MCF 10A (cell line): Measurements from ENCODE around the gene CCDC183. TPM values are rescaled to one million over a fixed set of nuclear protein-coding genes. Genes with fewer than 3 reads are reported as not detected.
"Not testable (repeated sequence)": the region's sequence is repeated elsewhere in the genome, so short reads cannot be mapped to it uniquely, and the experiment has no call there.

Experiments
- BruUV-seq: library from RNA; stranded (reverse); fragments of 400-500 nt; replicated peaks from 2 replicates; lab custom pipeline; 2021; lab: Mats Ljungman, UMichigan
- CTCF ChIA-PET: fragments of 300-600 bp; sonication (Branson Sonifier 250); formaldehyde crosslinking; extraction: SDS; loops from one replicate; lab custom pipeline; 2021; ENCODE audit warnings: antibody characterized with exemption, inconsistent platforms; lab: Yijun Ruan, JAX
- POLR2A ChIA-PET: fragments of 300-600, 350-650 bp; sonication (Branson Sonifier 250); formaldehyde crosslinking; extraction: SDS; loops from one replicate; lab custom pipeline; 2020; ENCODE audit warnings: antibody characterized with exemption, inconsistent platforms; lab: Yijun Ruan, JAX
- DNase-seq: peaks from one replicate; pipeline ENCODE4 v3.0.0-alpha.2; 2018; ENCODE audit not compliant: unreplicated experiment
- H3K27ac Mint-ChIP-seq: one replicate; pipeline ENCODE4 v1.8.0; 2022; ENCODE audit warnings: mild to moderate bottlenecking, low read depth, mixed read lengths; ENCODE audit not compliant: unreplicated experiment
- H3K27me3 Mint-ChIP-seq: one replicate; pipeline ENCODE4 v1.8.0; 2022; ENCODE audit warnings: mixed read lengths; ENCODE audit not compliant: insufficient read depth, unreplicated experiment
- H3K36me3 Mint-ChIP-seq: one replicate; pipeline ENCODE4 v1.8.0; 2022; ENCODE audit warnings: mild to moderate bottlenecking, moderate library complexity, mixed read lengths; ENCODE audit not compliant: insufficient read depth, unreplicated experiment
- H3K4me1 Mint-ChIP-seq: one replicate; pipeline ENCODE4 v1.8.0; 2022; ENCODE audit warnings: mixed read lengths; ENCODE audit not compliant: insufficient read depth, unreplicated experiment
- H3K4me3 Mint-ChIP-seq: one replicate; pipeline ENCODE4 v1.8.0; 2022; ENCODE audit warnings: mild to moderate bottlenecking, moderate library complexity, mixed read lengths; ENCODE audit not compliant: unreplicated experiment
- H3K9me3 Mint-ChIP-seq: one replicate; pipeline ENCODE4 v1.8.0; 2022; ENCODE audit warnings: mixed read lengths; ENCODE audit not compliant: unreplicated experiment
- intact Hi-C: fragments of 100-400 bp; cut with micrococcal nuclease; formaldehyde crosslinking; loops from 2 replicates; pipeline ENCODE4 v1.14.1; 2022
- total RNA-seq: library from RNA; stranded (reverse); gene quantifications from 2 replicates; pipeline ENCODE4 v1.2.3, GENCODE V29; 2022
- TF ChIP-seq, protein P1 (sequence below): fragments of 200-600 bp; IDR thresholded peaks from one replicate; pipeline ENCODE4 v1.8.0; 2022; ENCODE audit warnings: antibody characterized with exemption, mild to moderate bottlenecking; ENCODE audit not compliant: unreplicated experiment

CCDC183 gene
- total RNA-seq, 1 experiment from 2014 or later = 0.26 TPM

DNA sequence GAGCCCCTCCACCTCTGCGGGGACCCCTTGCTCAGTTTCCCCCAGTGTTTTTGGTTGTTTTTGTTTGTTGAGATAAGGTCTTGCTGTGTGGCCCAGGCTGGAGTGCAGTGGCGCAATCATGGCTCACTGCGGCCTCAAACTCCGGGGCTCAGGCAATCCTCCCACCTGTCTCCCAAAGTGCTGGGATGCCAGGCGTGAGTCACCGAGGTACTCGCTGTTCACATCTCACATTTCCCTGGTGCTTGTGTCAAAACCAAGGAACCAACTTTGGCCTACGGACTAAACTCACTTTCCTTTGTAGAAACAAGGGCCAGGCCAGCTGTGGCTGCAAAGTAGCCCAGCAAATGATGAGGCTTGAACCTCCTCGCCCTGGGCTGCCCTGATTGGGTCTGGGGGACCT, 36.4 kb downstream of the CCDC183 start:
- no peaks in the 10 kb centered on the region for H3K27me3 Mint-ChIP-seq
- DNase-seq = peak; percentile 62
- CTCF ChIA-PET = interaction anchor here (1.0 kb wide), 2 partner anchors 10 to 40 kb away, joined by 3 read pairs; partner anchors contain the start of gene AJM1
- no TSS peak for BruUV-seq
- TF ChIP-seq, protein P1, sequence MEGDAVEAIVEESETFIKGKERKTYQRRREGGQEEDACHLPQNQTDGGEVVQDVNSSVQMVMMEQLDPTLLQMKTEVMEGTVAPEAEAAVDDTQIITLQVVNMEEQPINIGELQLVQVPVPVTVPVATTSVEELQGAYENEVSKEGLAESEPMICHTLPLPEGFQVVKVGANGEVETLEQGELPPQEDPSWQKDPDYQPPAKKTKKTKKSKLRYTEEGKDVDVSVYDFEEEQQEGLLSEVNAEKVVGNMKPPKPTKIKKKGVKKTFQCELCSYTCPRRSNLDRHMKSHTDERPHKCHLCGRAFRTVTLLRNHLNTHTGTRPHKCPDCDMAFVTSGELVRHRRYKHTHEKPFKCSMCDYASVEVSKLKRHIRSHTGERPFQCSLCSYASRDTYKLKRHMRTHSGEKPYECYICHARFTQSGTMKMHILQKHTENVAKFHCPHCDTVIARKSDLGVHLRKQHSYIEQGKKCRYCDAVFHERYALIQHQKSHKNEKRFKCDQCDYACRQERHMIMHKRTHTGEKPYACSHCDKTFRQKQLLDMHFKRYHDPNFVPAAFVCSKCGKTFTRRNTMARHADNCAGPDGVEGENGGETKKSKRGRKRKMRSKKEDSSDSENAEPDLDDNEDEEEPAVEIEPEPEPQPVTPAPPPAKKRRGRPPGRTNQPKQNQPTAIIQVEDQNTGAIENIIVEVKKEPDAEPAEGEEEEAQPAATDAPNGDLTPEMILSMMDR = no peak
- H3K36me3 Mint-ChIP-seq = peaks cover 36% of the 10 kb centered on the region
- H3K4me1 Mint-ChIP-seq = no peaks in the 10 kb centered on the region
- H3K4me3 Mint-ChIP-seq = no peak overlapping the region
- intact Hi-C loops = no loop called here
- H3K9me3 Mint-ChIP-seq = no peaks in the 10 kb centered on the region
- no peak overlapping the region for H3K27ac Mint-ChIP-seq
- POLR2A ChIA-PET = interaction anchor here (0.8 to 1.4 kb wide), 2 partner anchors 10 to 22 kb away, joined by 3 to 5 read pairs; no protein-coding TSS in a partner anchor

GRCh38 chr9:136833381-136834048, 37.4 kb downstream of the CCDC183 start:
- H3K4me1 Mint-ChIP-seq, BruUV-seq, H3K9me3 Mint-ChIP-seq, DNase-seq, intact Hi-C loops, H3K4me3 Mint-ChIP-seq, H3K27me3 Mint-ChIP-seq, H3K27ac Mint-ChIP-seq: not testable (repeated sequence)
- ChIA-PET CTCF (interaction anchor here (0.6 to 2.7 kb wide), 3 partner anchors 9 to 12 kb away, joined by 3 to 8 read pairs (median 6); partner anchors contain the start of gene AJM1), POLR2A (interaction anchor here (1.2 to 1.9 kb wide), 2 partner anchors 14 to 23 kb away, joined by 3 to 5 read pairs; no protein-coding TSS in a partner anchor)
- H3K36me3 Mint-ChIP-seq = peaks cover 36% of the 10 kb centered on the region

DNA sequence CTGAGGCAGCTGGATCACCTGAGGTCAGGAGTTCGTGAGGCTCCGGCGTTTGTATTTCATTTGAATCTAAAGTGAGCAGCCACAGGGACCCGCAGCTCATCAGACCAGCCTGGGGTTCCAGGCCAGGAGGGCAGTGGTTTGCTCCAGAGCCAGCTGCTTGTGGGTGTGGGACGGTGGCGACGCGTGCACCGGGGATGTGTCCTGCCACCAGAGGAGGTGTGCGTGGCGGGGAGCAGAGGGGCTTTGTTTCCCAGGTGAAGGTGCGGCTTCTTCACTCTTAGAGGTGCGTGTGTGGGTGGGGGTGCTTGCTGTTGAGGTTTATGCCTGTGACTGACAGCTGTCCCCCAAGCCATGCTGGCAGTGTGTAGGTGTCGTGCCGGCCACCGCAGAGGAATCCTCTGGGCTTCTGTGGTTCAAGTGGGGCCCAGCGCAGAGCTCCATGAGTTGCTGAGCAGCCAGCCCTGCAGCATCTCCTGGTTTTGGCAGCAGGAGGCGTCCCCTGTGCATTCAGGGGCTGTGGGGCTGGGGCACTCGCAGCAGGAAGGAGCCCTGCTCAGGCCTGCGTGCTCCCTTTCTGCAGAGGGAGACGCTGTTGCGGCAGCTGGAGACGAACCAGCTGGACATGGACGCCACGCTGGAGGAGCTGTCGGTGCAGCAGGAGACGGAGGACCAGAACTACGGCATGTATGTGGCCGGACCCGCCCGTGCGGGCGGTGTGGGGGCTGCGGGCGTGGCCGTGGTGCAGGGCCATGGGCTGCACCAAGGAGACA, 39.2 kb downstream of the CCDC183 start:
- POLR2A ChIA-PET = interaction anchor here (0.6 to 1.9 kb wide), 4 partner anchors 12 to 431 kb away, joined by 3 to 5 read pairs (median 3); no protein-coding TSS in a partner anchor

More for the DNA sequence above, 39.2 kb downstream of the CCDC183 start:
- TF ChIP-seq, protein P1 = no peak
- Mint-ChIP-seq H3K27me3 (no peaks in the 10 kb centered on the region), H3K4me3 (no peak overlapping the region), H3K27ac (peak overlapping the region; percentile 35), H3K4me1 (peaks cover 13% of the 10 kb centered on the region), H3K36me3 (peaks cover 38% of the 10 kb centered on the region), H3K9me3 (no peaks in the 10 kb centered on the region)
- no peak for DNase-seq
- BruUV-seq = no TSS peak
- intact Hi-C loops = no loop called here
- CTCF ChIA-PET = interaction anchor here (2.7 kb wide), 1 partner anchor 9 kb away, joined by 8 read pairs; no protein-coding TSS in a partner anchor
